OCI-LY3 (cell line): ENCODE data around the gene IRAK1.

Source experiments
- H2AFZ ChIP-seq: fragments of 200-600, 300-600 bp; shearing (Covaris generic); 2 replicates; pipeline ENCODE4 v1.6.0; 2014; ENCODE audit warnings: antibody characterized with exemption, low read depth, low read length
- H3K27ac ChIP-seq: fragments of 200-600, 300-600 bp; sonication (generic); 2 replicates; pipeline ENCODE4 v1.5.1; 2014; ENCODE audit warnings: mild to moderate bottlenecking, low read length, moderate library complexity, mixed read lengths
- H3K27me3 ChIP-seq: fragments of 200-600, 300-600 bp; sonication (generic); 2 replicates; pipeline ENCODE4 v1.6.1; 2014; ENCODE audit warnings: low read depth, low read length, mixed read lengths
- H3K36me3 ChIP-seq: fragments of 200-600, 300-600 bp; sonication (generic); replicated peaks from 2 replicates; pipeline ENCODE3; 2014; ENCODE audit warnings: low read depth, low read length, mixed read lengths
- H3K4me1 ChIP-seq: fragments of 300-600, 200-600 bp; sonication (generic); 2 replicates; pipeline ENCODE4 v1.6.1; 2014; ENCODE audit warnings: low read length, mixed read lengths
- H3K4me2 ChIP-seq: fragments of 200-600, 300-600 bp; sonication (generic); 2 replicates; pipeline ENCODE4 v1.6.1; 2014; ENCODE audit warnings: low read length, mixed read lengths
- H3K4me3 ChIP-seq: fragments of 300-600, 200-600 bp; sonication (generic); 2 replicates; pipeline ENCODE4 v1.5.1; 2014; ENCODE audit warnings: antibody characterized with exemption, mild to moderate bottlenecking, low read length, moderate library complexity
- H3K79me2 ChIP-seq: fragments of 300-600, 200-600 bp; shearing (Covaris generic); 2 replicates; pipeline ENCODE4 v1.6.1; 2014; ENCODE audit warnings: mild to moderate bottlenecking, low read length, mixed read lengths
- H3K9ac ChIP-seq: fragments of 300-600, 200-600 bp; shearing (Covaris generic); 2 replicates; pipeline ENCODE4 v1.6.0; 2014; ENCODE audit warnings: mild to moderate bottlenecking, low read length, moderate library complexity
- H3K9me3 ChIP-seq: fragments of 200-600, 300-600 bp; shearing (Covaris generic); 2 replicates; pipeline ENCODE4 v1.6.1; 2014; ENCODE audit warnings: low read length, mixed read lengths; ENCODE audit not compliant: insufficient read depth
- H4K20me1 ChIP-seq: fragments of 200-600, 300-600 bp; sonication (generic); 2 replicates; pipeline ENCODE4 v1.6.1; 2016; ENCODE audit warnings: low read length, mixed read lengths; ENCODE audit not compliant: insufficient read depth
- CTCF ChIP-seq: fragments of 200-600, 300-600 bp; sonication (generic); IDR thresholded peaks from 2 replicates; pipeline ENCODE4 v1.5.1; 2014; ENCODE audit warnings: antibody characterized with exemption, low read length, low read depth
- EZH2phosphoT487 ChIP-seq: fragments of 200-600 bp; shearing (Covaris generic); IDR thresholded peaks from 2 replicates; pipeline ENCODE4 v1.6.1; 2018; ENCODE audit warnings: antibody characterized with exemption, mixed run types, low read depth

The IRAK1 gene

GRCh38 chrX:153966841-153967535, 52.7 kb downstream of the IRAK1 start:
- H3K9me3 ChIP-seq = no peaks in the 10 kb centered on the region
- H4K20me1 ChIP-seq = peaks cover 60% of the 10 kb centered on the region
- H3K4me3 ChIP-seq = 0 out of 2 replicates have a peak overlapping the region, but pooled peaks have one; percentile 97
- peak overlapping the region; percentile 98 for H3K4me2 ChIP-seq
- peaks cover 36% of the 10 kb centered on the region for H3K36me3 ChIP-seq
- H3K9ac ChIP-seq = no peak overlapping the region
- H3K4me1 ChIP-seq = peaks cover 27% of the 10 kb centered on the region
- TF ChIP-seq CTCF = no peak
- no peak for TF ChIP-seq EZH2phosphoT487
- no peak overlapping the region for H2AFZ ChIP-seq
- no peaks in the 10 kb centered on the region for H3K27me3 ChIP-seq
- 0 out of 2 replicates have a peak overlapping the region, but pooled peaks have one; percentile 10 for H3K27ac ChIP-seq
- H3K79me2 ChIP-seq = peaks cover 93% of the 10 kb centered on the region

- no peak overlapping the region for H3K4me3 ChIP-seq
- H3K9ac ChIP-seq = no peak overlapping the region
- peaks cover 90% of the 10 kb centered on the region for H3K79me2 ChIP-seq
- peaks cover 37% of the 10 kb centered on the region for H3K36me3 ChIP-seq
- peaks cover 27% of the 10 kb centered on the region for H3K4me1 ChIP-seq
- no peak overlapping the region for H3K27ac ChIP-seq
- H2AFZ ChIP-seq = no peak overlapping the region
- no peak overlapping the region; the same call in 1 of the 2 replicates for H3K4me2 ChIP-seq
- peaks cover 60% of the 10 kb centered on the region for H4K20me1 ChIP-seq
- TF ChIP-seq EZH2phosphoT487 (no peak), CTCF (no peak)
- H3K9me3 ChIP-seq = no peaks in the 10 kb centered on the region
- H3K27me3 ChIP-seq = no peaks in the 10 kb centered on the region
Observed at GRCh38 chrX:153966283-153966688, 53.4 kb downstream of the IRAK1 start.

GRCh38 chrX:153965406-153965805, 54.3 kb downstream of the IRAK1 start:
- H3K9me3 ChIP-seq = no peaks in the 10 kb centered on the region
- no peak overlapping the region for H2AFZ ChIP-seq
- H3K79me2 ChIP-seq = peaks cover 81% of the 10 kb centered on the region
- TF ChIP-seq EZH2phosphoT487 (no peak), CTCF (no peak)
- no peak overlapping the region for H3K9ac ChIP-seq
- H3K4me3 ChIP-seq = no peak overlapping the region
- H4K20me1 ChIP-seq = peaks cover 60% of the 10 kb centered on the region
- peaks cover 27% of the 10 kb centered on the region for H3K4me1 ChIP-seq
- no peaks in the 10 kb centered on the region for H3K27me3 ChIP-seq
- H3K36me3 ChIP-seq = peaks cover 37% of the 10 kb centered on the region
- H3K4me2 ChIP-seq = no peak overlapping the region
- H3K27ac ChIP-seq = no peak overlapping the region

GRCh38 chrX:153964105-153964504, 55.6 kb downstream of the IRAK1 start:
- Histone ChIP-seq H4K20me1 (peaks cover 52% of the 10 kb centered on the region), H3K36me3 (peaks cover 35% of the 10 kb centered on the region), H3K79me2 (peaks cover 68% of the 10 kb centered on the region)

More at GRCh38 chrX:153964105-153964504, 55.6 kb downstream of the IRAK1 start:
- H3K4me3 ChIP-seq = no peak overlapping the region
- TF ChIP-seq EZH2phosphoT487 (no peak), CTCF (no peak)
- peaks cover 23% of the 10 kb centered on the region for H3K4me1 ChIP-seq
- H3K27ac ChIP-seq = no peak overlapping the region
- no peaks in the 10 kb centered on the region for H3K9me3 ChIP-seq
- H3K4me2 ChIP-seq = no peak overlapping the region
- no peak overlapping the region for H3K9ac ChIP-seq
- no peaks in the 10 kb centered on the region for H3K27me3 ChIP-seq
- H2AFZ ChIP-seq = no peak overlapping the region
